Measurements from ENCODE around the gene LMOD1. TPM values are rescaled to one million over a fixed set of nuclear protein-coding genes. Genes with fewer than 3 reads are reported as not detected.
"Not testable (repeated sequence)": the region's sequence is repeated elsewhere in the genome, so short reads cannot be mapped to it uniquely, and the experiment has no call there.

LMOD1 gene
- polyA plus RNA-seq, 1 experiment, result 112 TPM

GRCh38 chr1:201870397-201870796, 76.0 kb downstream of the LMOD1 start:
- H3K36me3 ChIP-seq (ENCODE audit: control insufficient read depth, insufficient read depth, low read length), result peaks cover 25% of the 10 kb centered on the region
- ChIA-PET CTCF (interaction anchor here (1.5 kb wide), 1 partner anchor 10 kb away, joined by 3 read pairs; no protein-coding TSS in a partner anchor), POLR2A (no interaction called here)
- no peaks in the 10 kb centered on the region for H3K27me3 ChIP-seq (ENCODE audit: control insufficient read depth, insufficient read depth, low read length)
- no peak for DNase-seq (ENCODE audit: low read depth)
- no peak overlapping the region for H3K4me3 ChIP-seq (ENCODE audit: low read depth, low read length)
- no peak for TF ChIP-seq CTCF (IDR thresholded peaks at IDR 0.05; ENCODE audit: insufficient read depth, low read depth, low read length)

- TF ChIP-seq CTCF (IDR thresholded peaks at IDR 0.05; ENCODE audit: insufficient read depth, low read depth, low read length), result no peak
- ChIA-PET CTCF (interaction anchor here (1.2 to 2.1 kb wide), 2 partner anchors 32 to 34 kb away, joined by 3 to 6 read pairs; partner anchors contain the start of gene IPO9), POLR2A (no interaction called here)
- Histone ChIP-seq H3K27me3 (ENCODE audit: control insufficient read depth, insufficient read depth, low read length) (no peaks in the 10 kb centered on the region), H3K4me3 (ENCODE audit: low read depth, low read length) (no peak overlapping the region), H3K36me3 (ENCODE audit: control insufficient read depth, insufficient read depth, low read length) (peaks cover 11% of the 10 kb centered on the region)
- DNase-seq (ENCODE audit: low read depth), result no peak
These were observed 84.9 kb downstream of the LMOD1 start for GRCh38 chr1:201861448-201861847.

- Histone ChIP-seq H3K4me3 (ENCODE audit: low read depth, low read length) (no peak overlapping the region), H3K27me3 (ENCODE audit: control insufficient read depth, insufficient read depth, low read length) (no peaks in the 10 kb centered on the region), H3K36me3 (ENCODE audit: control insufficient read depth, insufficient read depth, low read length) (peaks cover 13% of the 10 kb centered on the region)
- DNase-seq (ENCODE audit: low read depth), result no peak
- TF ChIP-seq CTCF (IDR thresholded peaks at IDR 0.05; ENCODE audit: insufficient read depth, low read depth, low read length), result no peak
- ChIA-PET POLR2A (no interaction called here), CTCF (interaction anchor here (0.8 to 2.1 kb wide), 3 partner anchors 9 to 103 kb away, joined by 3 to 6 read pairs (median 4); partner anchors contain the start of gene IPO9)
These were observed 86.9 kb downstream of the LMOD1 start for GRCh38 chr1:201859424-201859823.

- CTCF ChIA-PET, result interaction anchor here (1.0 to 1.5 kb wide), 2 partner anchors 20 to 143 kb away, joined by 3 to 5 read pairs; no protein-coding TSS in a partner anchor
- H3K36me3 ChIP-seq (ENCODE audit: control insufficient read depth, insufficient read depth, low read length); POLR2A ChIA-PET; H3K27me3 ChIP-seq (ENCODE audit: control insufficient read depth, insufficient read depth, low read length); H3K4me3 ChIP-seq (ENCODE audit: low read depth, low read length); DNase-seq (ENCODE audit: low read depth): not testable (repeated sequence)
These were observed 89.6 kb downstream of the LMOD1 start for GRCh38 chr1:201856722-201857121.

- ChIA-PET POLR2A (no interaction called here), CTCF (interaction anchor here (1.2 kb wide), 1 partner anchor 8 kb away, joined by 3 read pairs; no protein-coding TSS in a partner anchor)
- H3K4me3 ChIP-seq (ENCODE audit: low read depth, low read length), result no peak overlapping the region
- H3K36me3 ChIP-seq (ENCODE audit: control insufficient read depth, insufficient read depth, low read length), result peaks cover 7% of the 10 kb centered on the region; the same call in 1 of the 2 replicates
- no peak for TF ChIP-seq CTCF (IDR thresholded peaks at IDR 0.05; ENCODE audit: insufficient read depth, low read depth, low read length)
- H3K27me3 ChIP-seq (ENCODE audit: control insufficient read depth, insufficient read depth, low read length), result no peaks in the 10 kb centered on the region
- DNase-seq (ENCODE audit: low read depth), result no peak
These were observed 94.4 kb downstream of the LMOD1 start for GRCh38 chr1:201851949-201852348.

- CTCF ChIA-PET, result interaction anchor here (0.6 to 2.6 kb wide), 8 partner anchors 10 to 269 kb away, joined by 3 to 15 read pairs (median 4); partner anchors contain the start of gene IPO9
- no peak for TF ChIP-seq CTCF (IDR thresholded peaks at IDR 0.05; ENCODE audit: insufficient read depth, low read depth, low read length)
- POLR2A ChIA-PET, result no interaction called here
- H3K27me3 ChIP-seq (ENCODE audit: control insufficient read depth, insufficient read depth, low read length), result no peaks in the 10 kb centered on the region
- H3K4me3 ChIP-seq (ENCODE audit: low read depth, low read length), result no peak overlapping the region
- DNase-seq (ENCODE audit: low read depth), result peak; percentile 87
- H3K36me3 ChIP-seq (ENCODE audit: control insufficient read depth, insufficient read depth, low read length), result peaks cover 1% of the 10 kb centered on the region; the same call in 1 of the 2 replicates
These were observed 96.3 kb downstream of the LMOD1 start for GRCh38 chr1:201850053-201850397.
